Uterine smooth muscle cell (primary cell): ENCODE results near the gene OLIG2. TPM values are rescaled to one million over a fixed set of nuclear protein-coding genes. Genes with fewer than 3 reads are reported as not detected.

Experiments
- total RNA-seq: library from RNA; depleted of rRNA; stranded (reverse); fragments of >200 nt; gene quantifications from 2 replicates; pipeline ENCODE4 v1.2.3, GENCODE V29; 2014

Gene OLIG2
- total RNA-seq: not detected in 2 replicates

DNA sequence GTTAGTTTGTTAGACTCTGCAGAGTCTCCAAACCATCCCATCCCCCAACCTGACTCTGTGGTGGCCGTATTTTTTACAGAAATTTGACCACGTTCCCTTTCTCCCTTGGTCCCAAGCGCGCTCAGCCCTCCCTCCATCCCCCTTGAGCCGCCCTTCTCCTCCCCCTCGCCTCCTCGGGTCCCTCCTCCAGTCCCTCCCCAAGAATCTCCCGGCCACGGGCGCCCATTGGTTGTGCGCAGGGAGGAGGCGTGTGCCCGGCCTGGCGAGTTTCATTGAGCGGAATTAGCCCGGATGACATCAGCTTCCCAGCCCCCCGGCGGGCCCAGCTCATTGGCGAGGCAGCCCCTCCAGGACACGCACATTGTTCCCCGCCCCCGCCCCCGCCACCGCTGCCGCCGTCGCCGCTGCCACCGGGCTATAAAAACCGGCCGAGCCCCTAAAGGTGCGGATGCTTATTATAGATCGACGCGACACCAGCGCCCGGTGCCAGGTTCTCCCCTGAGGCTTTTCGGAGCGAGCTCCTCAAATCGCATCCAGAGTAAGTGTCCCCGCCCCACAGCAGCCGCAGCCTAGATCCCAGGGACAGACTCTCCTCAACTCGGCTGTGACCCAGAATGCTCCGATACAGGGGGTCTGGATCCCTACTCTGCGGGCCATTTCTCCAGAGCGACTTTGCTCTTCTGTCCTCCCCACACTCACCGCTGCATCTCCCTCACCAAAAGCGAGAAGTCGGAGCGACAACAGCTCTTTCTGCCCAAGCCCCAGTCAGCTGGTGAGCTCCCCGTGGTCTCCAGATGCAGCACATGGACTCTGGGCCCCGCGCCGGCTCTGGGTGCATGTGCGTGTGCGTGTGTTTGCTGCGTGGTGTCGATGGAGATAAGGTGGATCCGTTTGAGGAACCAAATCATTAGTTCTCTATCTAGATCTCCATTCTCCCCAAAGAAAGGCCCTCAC, at the start of gene OLIG2:
Gene OLIG2 (plus strand): TSS at position 447 of the 954 bp plus-strand sequence. CDS start 928 bp downstream, outside the sequence.

DNA sequence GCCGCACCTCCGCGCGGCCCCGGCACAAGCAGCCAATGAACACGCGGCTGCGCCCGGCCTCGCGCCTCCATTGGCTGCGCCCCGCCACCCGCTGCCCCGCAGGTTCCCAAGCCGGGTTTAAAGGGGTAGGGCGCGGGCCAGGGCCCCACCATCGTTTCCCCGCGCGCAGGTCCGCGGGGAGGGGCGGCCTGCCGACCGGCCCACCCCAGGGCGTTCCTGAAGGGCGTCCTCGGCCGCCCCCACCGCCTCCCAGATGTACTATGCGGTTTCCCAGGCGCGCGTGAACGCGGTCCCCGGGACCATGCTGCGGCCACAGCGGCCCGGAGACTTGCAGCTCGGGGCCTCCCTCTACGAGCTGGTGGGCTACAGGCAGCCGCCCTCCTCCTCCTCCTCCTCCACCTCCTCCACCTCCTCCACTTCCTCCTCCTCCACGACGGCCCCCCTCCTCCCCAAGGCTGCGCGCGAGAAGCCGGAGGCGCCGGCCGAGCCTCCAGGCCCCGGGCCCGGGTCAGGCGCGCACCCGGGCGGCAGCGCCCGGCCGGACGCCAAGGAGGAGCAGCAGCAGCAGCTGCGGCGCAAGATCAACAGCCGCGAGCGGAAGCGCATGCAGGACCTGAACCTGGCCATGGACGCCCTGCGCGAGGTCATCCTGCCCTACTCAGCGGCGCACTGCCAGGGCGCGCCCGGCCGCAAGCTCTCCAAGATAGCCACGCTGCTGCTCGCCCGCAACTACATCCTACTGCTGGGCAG, 44.4 kb downstream of the OLIG2 start, which contains the start of gene OLIG1:
Gene OLIG1 (plus strand): TSS at position 148 of the 750 bp plus-strand sequence. CDS start 106 bp downstream, at position 254.

Other genes with a start within 250 kb of the OLIG2 start
- gene OLIG1, start 44.2 kb downstream of the OLIG2 start, total RNA-seq: not detected in 2 replicates
- gene IFNAR2, start 204.0 kb downstream of the OLIG2 start, total RNA-seq: 3.8 and 4.7 TPM in 2 replicates
- 39.6 and 47.1 TPM in 2 replicates for gene IL10RB, start 240.4 kb downstream of the OLIG2 start, total RNA-seq